SK-N-SH treated with all-trans-retinoic acid at 6 μM for 48 hours (cell line): ENCODE results near the gene OSCP1.

Source experiments
- ATAC-seq: fragments of 200-7000 bp; cut with Tn5 transposase; 3 replicates; pipeline ENCODE4 v1.9.1; 2020; ENCODE audit warnings: mild to moderate bottlenecking, moderate library complexity
- ARNTL ChIP-seq: fragments of 450-650 bp; formaldehyde crosslinking; IDR thresholded peaks from 2 replicates; pipeline ENCODE4 v1.5.0; 2020; ENCODE audit warnings: low read depth, mild to moderate bottlenecking, moderate library complexity, borderline replicate concordance
- BACH2 ChIP-seq: fragments of 250-450 bp; sonication (Bioruptor Pico); IDR thresholded peaks from 2 replicates; pipeline ENCODE4 v1.9.0; 2021; ENCODE audit warnings: mild to moderate bottlenecking, borderline replicate concordance
- CSDC2 ChIP-seq: fragments of 250-450 bp; sonication (Bioruptor Pico); IDR thresholded peaks from 2 replicates; pipeline ENCODE4 v1.5.0; 2020; ENCODE audit warnings: mild to moderate bottlenecking, moderate library complexity
- ESRRG ChIP-seq: fragments of 250-450 bp; sonication (Bioruptor Pico); IDR thresholded peaks from 2 replicates; pipeline ENCODE4 v1.6.1; 2021; ENCODE audit warnings: mild to moderate bottlenecking
- GLIS3 ChIP-seq: fragments of 250-450 bp; sonication (Bioruptor Pico); IDR thresholded peaks from 2 replicates; pipeline ENCODE4 v1.5.0; 2020; ENCODE audit warnings: mild to moderate bottlenecking, moderate library complexity
- ISL1 ChIP-seq: fragments of 250-450 bp; sonication (Bioruptor Pico); IDR thresholded peaks from 2 replicates; pipeline ENCODE4 v2.1.2; 2022; ENCODE audit warnings: mild to moderate bottlenecking, moderate library complexity
- OSR1 ChIP-seq: fragments of 250-450 bp; sonication (Bioruptor Pico); IDR thresholded peaks from 2 replicates; pipeline ENCODE4 v1.8.0; 2022; ENCODE audit warnings: moderate library complexity, mild to moderate bottlenecking, inconsistent platforms
- PPARA ChIP-seq: fragments of 250-450 bp; sonication (Bioruptor Pico); IDR thresholded peaks from 2 replicates; pipeline ENCODE4 v1.5.0; 2020; ENCODE audit warnings: mild to moderate bottlenecking, borderline replicate concordance
- RARB ChIP-seq: fragments of 250-450 bp; sonication (Bioruptor Pico); IDR thresholded peaks from 2 replicates; pipeline ENCODE4 v1.8.0; 2021; ENCODE audit warnings: mild to moderate bottlenecking, moderate library complexity
- TCF4 ChIP-seq: fragments of 250-450 bp; sonication (Bioruptor Pico); IDR thresholded peaks from 2 replicates; pipeline ENCODE4 v1.8.0; 2021; ENCODE audit warnings: mild to moderate bottlenecking, moderate library complexity, borderline replicate concordance
- TOX ChIP-seq: fragments of 250-450 bp; sonication (Bioruptor Pico); IDR thresholded peaks from 2 replicates; pipeline ENCODE4 v1.8.0; 2021; ENCODE audit warnings: mild to moderate bottlenecking, moderate library complexity, borderline replicate concordance
- ZC3H10 ChIP-seq: fragments of 250-450 bp; sonication (Bioruptor Pico); IDR thresholded peaks from 2 replicates; pipeline ENCODE4 v1.5.1; 2021; ENCODE audit warnings: mild to moderate bottlenecking, moderate library complexity
- ZFP30 ChIP-seq: fragments of 450-650 bp; formaldehyde crosslinking; IDR thresholded peaks from 2 replicates; pipeline ENCODE4 v1.5.0; 2022; ENCODE audit warnings: mild to moderate bottlenecking, moderate library complexity
- ZNF70 ChIP-seq: fragments of 450-650 bp; formaldehyde crosslinking; IDR thresholded peaks from 2 replicates; pipeline ENCODE4 v1.5.0; 2020; ENCODE audit warnings: mild to moderate bottlenecking, moderate library complexity
- ZNF8 ChIP-seq: fragments of 450-650 bp; formaldehyde crosslinking; IDR thresholded peaks from 2 replicates; pipeline ENCODE4 v1.5.0; 2020; ENCODE audit warnings: mild to moderate bottlenecking, moderate library complexity
- TF ChIP-seq, protein P1 (sequence below): fragments of 250-450 bp; sonication (Bioruptor Pico); IDR thresholded peaks from 2 replicates; pipeline ENCODE4 v1.5.1; 2021; ENCODE audit warnings: mild to moderate bottlenecking, moderate library complexity
- TF ChIP-seq, protein P2 (sequence below): fragments of 250-450 bp; sonication (Bioruptor Pico); IDR thresholded peaks from 2 replicates; pipeline ENCODE4 v1.5.0; 2020; ENCODE audit warnings: mild to moderate bottlenecking, moderate library complexity
- TF ChIP-seq, protein P3 (sequence below): fragments of 250-450 bp; sonication (Bioruptor Pico); IDR thresholded peaks from 2 replicates; pipeline ENCODE4 v1.8.0; 2020; ENCODE audit warnings: mild to moderate bottlenecking, moderate library complexity, borderline replicate concordance
- TF ChIP-seq, protein P4 (sequence below): fragments of 250-450 bp; sonication (Bioruptor Pico); IDR thresholded peaks from 2 replicates; pipeline ENCODE4 v1.5.1; 2020; ENCODE audit warnings: low read depth, mild to moderate bottlenecking, moderate library complexity
- TF ChIP-seq, protein P5 (sequence below): fragments of 250-450 bp; sonication (Bioruptor Pico); IDR thresholded peaks from 2 replicates; pipeline ENCODE4 v1.8.0; 2021; ENCODE audit warnings: low read depth, mild to moderate bottlenecking, moderate library complexity, borderline replicate concordance

Gene OSCP1

DNA sequence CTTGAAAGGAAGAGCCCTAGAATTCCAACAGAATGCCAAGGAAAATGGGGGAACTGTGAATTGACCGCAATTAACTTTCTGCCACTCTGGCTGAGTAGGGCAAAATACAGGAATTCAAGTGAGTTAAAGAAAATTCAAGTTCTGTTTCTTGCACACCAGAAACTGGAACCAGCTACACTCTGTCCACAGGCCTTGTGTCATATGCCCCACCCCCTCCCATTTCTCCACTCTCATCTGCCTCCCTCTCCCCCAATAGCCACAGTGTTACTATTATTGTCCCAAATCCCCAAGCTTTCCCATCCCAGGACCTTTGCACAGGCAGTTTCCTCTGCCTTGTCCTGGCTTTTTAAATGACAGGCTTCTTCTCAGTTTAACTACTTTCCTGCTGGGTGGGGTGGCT lies 60.3 kb downstream of the OSCP1 start:
- no peak for ATAC-seq
- TF ChIP-seq GLIS3 (CRISPR knock-in tag): no peak
- TF ChIP-seq, protein P1, sequence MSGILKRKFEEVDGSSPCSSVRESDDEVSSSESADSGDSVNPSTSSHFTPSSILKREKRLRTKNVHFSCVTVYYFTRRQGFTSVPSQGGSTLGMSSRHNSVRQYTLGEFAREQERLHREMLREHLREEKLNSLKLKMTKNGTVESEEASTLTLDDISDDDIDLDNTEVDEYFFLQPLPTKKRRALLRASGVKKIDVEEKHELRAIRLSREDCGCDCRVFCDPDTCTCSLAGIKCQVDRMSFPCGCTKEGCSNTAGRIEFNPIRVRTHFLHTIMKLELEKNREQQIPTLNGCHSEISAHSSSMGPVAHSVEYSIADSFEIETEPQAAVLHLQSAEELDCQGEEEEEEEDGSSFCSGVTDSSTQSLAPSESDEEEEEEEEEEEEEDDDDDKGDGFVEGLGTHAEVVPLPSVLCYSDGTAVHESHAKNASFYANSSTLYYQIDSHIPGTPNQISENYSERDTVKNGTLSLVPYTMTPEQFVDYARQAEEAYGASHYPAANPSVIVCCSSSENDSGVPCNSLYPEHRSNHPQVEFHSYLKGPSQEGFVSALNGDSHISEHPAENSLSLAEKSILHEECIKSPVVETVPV (CRISPR knock-in tag): no peak
- TF ChIP-seq TCF4 (CRISPR knock-in tag): no peak
- no peak for TF ChIP-seq CSDC2 (CRISPR knock-in tag)
- TF ChIP-seq TOX (CRISPR knock-in tag): no peak
- TF ChIP-seq ESRRG (CRISPR knock-in tag): no peak
- TF ChIP-seq OSR1: no peak
- TF ChIP-seq BACH2 (CRISPR knock-in tag): no peak
- no peak for TF ChIP-seq PPARA (CRISPR knock-in tag)
- TF ChIP-seq, protein P2, sequence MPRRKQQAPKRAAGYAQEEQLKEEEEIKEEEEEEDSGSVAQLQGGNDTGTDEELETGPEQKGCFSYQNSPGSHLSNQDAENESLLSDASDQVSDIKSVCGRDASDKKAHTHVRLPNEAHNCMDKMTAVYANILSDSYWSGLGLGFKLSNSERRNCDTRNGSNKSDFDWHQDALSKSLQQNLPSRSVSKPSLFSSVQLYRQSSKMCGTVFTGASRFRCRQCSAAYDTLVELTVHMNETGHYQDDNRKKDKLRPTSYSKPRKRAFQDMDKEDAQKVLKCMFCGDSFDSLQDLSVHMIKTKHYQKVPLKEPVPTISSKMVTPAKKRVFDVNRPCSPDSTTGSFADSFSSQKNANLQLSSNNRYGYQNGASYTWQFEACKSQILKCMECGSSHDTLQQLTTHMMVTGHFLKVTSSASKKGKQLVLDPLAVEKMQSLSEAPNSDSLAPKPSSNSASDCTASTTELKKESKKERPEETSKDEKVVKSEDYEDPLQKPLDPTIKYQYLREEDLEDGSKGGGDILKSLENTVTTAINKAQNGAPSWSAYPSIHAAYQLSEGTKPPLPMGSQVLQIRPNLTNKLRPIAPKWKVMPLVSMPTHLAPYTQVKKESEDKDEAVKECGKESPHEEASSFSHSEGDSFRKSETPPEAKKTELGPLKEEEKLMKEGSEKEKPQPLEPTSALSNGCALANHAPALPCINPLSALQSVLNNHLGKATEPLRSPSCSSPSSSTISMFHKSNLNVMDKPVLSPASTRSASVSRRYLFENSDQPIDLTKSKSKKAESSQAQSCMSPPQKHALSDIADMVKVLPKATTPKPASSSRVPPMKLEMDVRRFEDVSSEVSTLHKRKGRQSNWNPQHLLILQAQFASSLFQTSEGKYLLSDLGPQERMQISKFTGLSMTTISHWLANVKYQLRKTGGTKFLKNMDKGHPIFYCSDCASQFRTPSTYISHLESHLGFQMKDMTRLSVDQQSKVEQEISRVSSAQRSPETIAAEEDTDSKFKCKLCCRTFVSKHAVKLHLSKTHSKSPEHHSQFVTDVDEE (CRISPR knock-in tag): no peak
- TF ChIP-seq ZNF70 (CRISPR knock-in tag): no peak
- TF ChIP-seq ZNF8 (CRISPR knock-in tag): no peak
- TF ChIP-seq, protein P3, sequence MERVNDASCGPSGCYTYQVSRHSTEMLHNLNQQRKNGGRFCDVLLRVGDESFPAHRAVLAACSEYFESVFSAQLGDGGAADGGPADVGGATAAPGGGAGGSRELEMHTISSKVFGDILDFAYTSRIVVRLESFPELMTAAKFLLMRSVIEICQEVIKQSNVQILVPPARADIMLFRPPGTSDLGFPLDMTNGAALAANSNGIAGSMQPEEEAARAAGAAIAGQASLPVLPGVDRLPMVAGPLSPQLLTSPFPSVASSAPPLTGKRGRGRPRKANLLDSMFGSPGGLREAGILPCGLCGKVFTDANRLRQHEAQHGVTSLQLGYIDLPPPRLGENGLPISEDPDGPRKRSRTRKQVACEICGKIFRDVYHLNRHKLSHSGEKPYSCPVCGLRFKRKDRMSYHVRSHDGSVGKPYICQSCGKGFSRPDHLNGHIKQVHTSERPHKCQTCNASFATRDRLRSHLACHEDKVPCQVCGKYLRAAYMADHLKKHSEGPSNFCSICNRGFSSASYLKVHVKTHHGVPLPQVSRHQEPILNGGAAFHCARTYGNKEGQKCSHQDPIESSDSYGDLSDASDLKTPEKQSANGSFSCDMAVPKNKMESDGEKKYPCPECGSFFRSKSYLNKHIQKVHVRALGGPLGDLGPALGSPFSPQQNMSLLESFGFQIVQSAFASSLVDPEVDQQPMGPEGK: no peak
- no peak for TF ChIP-seq ISL1 (CRISPR knock-in tag)
- TF ChIP-seq RARB (CRISPR knock-in tag): no peak
- TF ChIP-seq, protein P4, sequence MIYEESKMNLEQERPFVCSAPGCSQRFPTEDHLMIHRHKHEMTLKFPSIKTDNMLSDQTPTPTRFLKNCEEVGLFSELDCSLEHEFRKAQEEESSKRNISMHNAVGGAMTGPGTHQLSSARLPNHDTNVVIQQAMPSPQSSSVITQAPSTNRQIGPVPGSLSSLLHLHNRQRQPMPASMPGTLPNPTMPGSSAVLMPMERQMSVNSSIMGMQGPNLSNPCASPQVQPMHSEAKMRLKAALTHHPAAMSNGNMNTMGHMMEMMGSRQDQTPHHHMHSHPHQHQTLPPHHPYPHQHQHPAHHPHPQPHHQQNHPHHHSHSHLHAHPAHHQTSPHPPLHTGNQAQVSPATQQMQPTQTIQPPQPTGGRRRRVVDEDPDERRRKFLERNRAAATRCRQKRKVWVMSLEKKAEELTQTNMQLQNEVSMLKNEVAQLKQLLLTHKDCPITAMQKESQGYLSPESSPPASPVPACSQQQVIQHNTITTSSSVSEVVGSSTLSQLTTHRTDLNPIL (CRISPR knock-in tag): no peak
- TF ChIP-seq ZFP30: no peak
- TF ChIP-seq, all 23 proteins: peak for 0

DNA sequence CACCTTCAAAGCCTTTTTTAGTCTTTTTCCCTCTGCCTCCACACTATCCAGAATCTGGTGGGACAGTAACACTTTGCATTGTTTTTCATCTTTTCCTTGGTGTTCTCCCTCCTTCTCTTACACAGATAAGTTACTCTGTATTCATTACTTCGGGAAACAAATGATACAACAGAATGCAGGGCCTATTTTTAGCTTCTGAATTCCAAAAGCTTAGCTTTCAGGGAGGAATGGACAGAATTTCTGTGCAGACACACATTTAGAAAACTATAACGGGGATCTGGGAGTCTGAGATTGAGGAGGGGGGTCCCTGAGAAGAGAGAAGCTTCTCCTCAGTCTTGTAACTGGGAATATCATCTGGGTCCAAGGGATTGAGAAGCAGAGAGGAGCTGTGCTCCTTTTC lies 61.0 kb downstream of the OSCP1 start:
- ATAC-seq: no peak
- TF ChIP-seq TCF4 (CRISPR knock-in tag) (no peak), OSR1 (no peak), PPARA (CRISPR knock-in tag) (no peak), TOX (CRISPR knock-in tag) (no peak), ZNF8 (CRISPR knock-in tag) (no peak), ZC3H10 (CRISPR knock-in tag) (no peak), GLIS3 (CRISPR knock-in tag) (no peak), RARB (CRISPR knock-in tag) (no peak), ESRRG (CRISPR knock-in tag) (no peak), ARNTL (CRISPR knock-in tag) (no peak), ZFP30 (no peak)
- TF ChIP-seq, protein P4 (CRISPR knock-in tag): no peak
- TF ChIP-seq, protein P2 (CRISPR knock-in tag): no peak
- TF ChIP-seq, protein P1 (CRISPR knock-in tag): no peak
- TF ChIP-seq, protein P3: no peak
- TF ChIP-seq, protein P5, sequence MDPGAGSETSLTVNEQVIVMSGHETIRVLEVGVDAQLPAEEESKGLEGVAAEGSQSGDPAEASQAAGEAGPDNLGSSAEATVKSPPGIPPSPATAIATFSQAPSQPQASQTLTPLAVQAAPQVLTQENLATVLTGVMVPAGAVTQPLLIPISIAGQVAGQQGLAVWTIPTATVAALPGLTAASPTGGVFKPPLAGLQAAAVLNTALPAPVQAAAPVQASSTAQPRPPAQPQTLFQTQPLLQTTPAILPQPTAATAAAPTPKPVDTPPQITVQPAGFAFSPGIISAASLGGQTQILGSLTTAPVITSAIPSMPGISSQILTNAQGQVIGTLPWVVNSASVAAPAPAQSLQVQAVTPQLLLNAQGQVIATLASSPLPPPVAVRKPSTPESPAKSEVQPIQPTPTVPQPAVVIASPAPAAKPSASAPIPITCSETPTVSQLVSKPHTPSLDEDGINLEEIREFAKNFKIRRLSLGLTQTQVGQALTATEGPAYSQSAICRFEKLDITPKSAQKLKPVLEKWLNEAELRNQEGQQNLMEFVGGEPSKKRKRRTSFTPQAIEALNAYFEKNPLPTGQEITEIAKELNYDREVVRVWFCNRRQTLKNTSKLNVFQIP (CRISPR knock-in tag): no peak
